Glomerular visceral epithelial cell (primary cell): Measurements from ENCODE around the gene TNFRSF1A.

Experiments used
- DNase-seq: peaks from one replicate; pipeline ENCODE4 v3.0.0-alpha.2; 2016; ENCODE audit errors: extremely low spot score

The TNFRSF1A gene

GRCh38 chr12:6374786-6375160 lies 32.9 kb upstream of the TNFRSF1A start:
- DNase-seq, result no peak

DNA sequence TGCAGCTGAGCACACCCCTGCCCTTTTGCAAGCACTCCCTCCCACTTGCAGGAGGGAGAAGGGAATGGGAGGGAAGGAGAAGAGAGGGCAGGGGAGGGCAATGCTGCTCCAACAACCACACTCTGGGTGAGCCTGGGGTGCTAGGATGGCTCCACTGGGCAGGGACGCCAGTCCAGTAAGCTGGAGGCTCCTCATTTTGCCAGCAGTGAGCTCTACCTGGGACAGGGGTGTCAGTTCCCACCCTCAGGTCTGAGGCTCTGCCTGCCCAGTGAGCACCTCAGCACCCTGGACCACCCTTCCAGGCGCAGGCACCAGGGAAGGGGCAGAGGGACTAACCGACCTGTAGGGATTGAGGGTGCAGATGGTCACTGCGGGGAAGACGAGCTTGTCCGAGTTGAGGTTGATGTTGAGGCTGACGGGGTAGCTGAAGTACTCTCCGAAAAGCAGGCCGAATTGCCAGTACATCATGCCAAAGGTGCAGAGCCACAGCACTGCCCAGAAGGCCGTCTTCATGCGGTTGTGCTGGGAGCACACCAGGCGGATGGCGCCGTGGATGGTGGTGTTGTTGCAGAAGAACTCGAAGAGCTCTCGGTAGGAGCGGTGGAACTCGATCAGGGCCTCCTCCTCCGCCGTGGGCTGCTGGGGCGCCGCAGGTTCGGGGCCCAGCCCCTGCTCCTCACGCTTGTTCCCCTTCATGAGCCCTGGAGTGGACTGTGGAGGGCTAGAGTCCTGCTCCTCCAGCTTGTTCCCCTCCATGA lies 32.3 kb upstream of the TNFRSF1A start:
- no peak for DNase-seq

DNA sequence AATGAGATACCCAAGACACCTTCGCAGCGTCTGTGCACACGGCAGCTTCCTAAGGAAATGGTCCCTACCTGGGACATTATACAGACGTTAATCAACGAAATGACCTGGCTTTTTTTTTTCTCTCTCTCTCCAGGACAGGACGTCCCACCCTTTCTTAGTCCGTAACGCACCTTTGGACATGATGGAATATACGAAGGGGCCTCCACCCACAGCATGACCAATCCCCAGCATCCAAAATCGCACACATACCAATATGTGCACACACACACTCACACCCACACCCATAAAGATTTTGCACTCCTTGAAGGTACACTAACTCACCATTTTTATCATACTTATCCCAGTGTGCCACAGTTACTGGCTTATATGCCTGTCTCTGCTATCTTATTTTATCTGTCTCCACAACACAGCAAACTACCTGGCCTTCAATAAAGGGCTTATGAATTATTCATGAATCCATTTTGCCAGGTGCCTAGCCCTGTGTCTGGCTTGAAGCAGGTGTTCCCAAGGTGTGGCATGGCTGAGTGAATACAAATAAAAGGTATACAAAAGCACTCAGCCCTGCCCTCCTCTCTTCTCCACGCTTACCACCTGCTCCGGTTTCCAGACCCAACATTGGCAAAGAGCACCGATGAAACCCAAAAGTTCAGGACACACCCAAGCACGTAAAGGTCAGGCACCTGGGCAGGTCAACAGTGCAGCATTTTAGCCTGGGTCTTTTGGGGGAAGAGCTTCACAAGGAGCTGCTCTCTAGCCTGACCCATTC lies 31.3 kb upstream of the TNFRSF1A start:
- DNase-seq, result no peak

DNA sequence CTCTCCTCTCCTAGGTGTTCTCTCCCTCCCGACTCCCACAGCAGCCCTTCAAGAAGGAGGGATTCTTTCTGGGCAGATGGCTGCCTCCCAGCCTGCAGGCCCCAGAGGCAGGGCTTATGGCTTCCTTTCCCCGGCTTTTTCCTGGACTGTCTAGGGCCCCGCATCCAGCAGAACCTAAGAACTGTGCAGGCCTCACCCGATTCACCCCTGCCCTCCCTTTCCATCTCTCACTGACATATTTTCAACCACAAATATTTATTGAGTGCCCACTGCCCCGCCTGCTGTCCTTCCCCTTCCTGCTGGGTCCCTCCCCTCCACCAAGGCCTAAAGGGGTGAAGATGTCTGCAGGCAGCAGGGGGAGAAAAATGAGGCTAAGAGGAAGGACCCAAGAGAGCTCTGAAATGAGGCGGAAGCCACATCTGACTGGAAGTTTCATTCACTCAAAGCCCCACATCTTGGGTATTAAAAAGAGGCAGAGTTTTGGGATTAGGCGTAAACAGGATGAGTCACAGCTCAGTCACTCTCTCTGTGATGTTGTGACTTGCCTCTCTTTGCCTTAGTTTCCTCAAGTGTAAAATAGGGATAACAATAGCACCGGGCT lies 30.6 kb upstream of the TNFRSF1A start:
- DNase-seq, result peak; percentile 90

DNA sequence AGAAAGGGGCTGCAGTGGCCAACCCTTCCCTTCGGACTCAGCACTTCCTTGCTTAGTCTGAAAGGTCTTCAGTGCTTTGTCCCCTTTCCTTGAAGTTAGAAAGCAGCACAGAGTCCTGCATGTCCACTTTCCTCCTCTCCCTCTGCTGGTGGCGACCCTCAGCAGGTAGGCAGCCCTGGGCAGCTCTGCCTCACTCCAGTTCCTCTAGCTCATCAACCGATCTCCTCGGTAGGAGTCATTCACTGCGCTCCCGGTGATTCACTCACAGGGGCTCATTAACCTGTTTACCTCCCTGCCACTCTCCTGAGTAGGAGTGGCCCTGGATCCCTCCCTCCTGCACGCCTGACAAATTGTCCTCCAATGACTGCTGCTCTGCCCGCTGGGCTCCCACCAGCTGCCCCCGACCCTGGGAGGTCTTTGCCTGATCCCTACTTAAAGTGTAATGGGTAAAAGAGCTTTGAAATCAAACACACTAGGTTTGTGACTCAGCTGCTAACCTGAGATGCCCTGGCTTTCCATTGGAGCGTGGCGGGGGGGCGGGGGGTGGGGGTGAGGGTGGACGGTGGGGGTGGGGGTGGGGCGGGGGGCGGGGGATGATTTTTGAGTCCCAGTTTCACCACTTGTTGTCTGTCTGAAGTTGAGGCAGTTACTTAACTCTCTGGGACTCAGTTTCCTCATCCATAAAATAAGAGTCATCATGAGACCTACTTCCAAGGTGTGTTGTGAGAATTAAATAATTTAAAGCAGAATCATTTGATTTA lies 29.3 kb upstream of the TNFRSF1A start:
- DNase-seq, result peak; percentile 98

DNA sequence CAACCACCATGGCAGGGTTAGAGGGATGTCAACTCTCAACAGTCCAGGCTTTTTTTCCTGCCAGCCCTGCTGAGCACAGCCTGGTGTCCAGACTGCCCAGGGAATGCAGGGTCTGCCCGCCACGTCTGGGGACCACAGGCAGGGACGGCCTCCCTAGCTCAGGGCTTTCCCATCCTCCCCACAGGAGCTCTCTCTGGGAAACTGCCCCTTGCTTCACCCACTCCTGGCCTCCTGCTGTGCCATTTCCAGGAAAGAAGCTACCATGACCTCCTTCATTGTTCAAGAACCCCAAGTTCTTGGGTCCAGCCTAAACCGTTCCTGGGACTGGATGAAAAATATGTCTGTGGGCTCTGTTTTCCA lies 28.7 kb upstream of the TNFRSF1A start:
- DNase-seq, result no peak

DNA sequence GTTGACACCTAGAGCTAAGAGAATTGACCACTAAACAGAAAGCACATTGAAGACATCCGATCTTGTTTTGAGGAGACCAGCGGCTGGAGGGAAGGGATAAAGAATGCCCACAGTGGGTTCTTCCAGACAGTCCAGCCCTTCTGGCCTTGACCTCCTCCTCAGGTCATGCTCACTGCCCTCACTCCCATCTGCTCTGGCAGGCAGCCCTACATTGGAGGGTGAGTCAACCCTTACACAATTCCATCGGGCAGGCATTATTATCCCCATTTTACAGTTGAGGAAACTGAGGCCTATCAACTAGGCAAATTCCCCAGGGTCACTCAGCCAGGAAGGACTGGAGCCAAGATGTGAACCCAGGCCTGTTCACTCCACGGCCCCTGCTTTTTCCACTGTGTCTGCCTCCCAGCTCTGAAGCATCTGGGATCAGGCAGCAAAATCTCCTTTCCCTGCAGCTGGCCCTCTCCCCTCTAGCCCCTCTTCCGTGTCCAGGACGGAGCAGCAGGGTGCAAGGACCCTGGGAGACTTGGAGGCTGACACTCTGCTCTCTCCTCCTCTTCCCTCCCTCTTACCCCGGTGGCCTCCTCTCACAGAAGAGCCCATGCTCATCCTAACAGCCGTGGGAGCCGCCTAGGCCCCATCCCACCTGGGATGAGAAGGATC lies 28.2 kb upstream of the TNFRSF1A start:
- peak; percentile 47 for DNase-seq

DNA sequence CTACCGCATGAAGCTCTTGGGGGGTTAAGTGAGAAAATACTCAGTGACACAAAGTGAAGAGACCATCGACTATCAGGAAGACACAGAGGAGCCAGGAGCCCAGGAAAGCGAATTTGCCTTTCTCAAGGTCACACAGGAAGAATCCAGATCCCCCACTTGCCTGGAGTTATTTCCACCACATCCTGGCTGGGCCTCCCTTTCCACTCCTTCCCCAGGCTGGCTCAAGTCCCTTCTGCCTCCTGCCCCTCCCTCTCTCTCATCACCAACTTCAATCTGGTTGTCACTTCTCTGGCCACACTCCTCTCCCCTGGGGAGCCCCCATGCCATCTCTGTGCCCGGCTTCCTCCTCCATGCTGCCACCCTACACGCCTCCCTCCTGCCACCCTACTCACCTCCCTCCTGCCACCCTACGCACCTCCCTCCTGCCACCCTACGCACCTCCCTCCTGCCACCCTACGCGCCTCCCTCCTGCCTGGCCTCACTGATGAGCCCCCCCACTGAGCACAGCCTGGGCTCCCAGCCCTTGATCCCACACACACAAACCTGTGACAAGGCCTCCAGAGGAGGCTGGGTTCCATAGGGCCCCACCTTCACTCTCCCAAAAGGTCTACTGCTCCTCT lies 27.1 kb upstream of the TNFRSF1A start:
- no peak for DNase-seq

GRCh38 chr12:6367969-6368892 lies 26.4 kb upstream of the TNFRSF1A start:
- DNase-seq, result no peak

- peak; percentile 45 for DNase-seq
Measured at GRCh38 chr12:6367065-6367968, 25.4 kb upstream of the TNFRSF1A start.

- no peak for DNase-seq
Measured at GRCh38 chr12:6364044-6364374, 22.1 kb upstream of the TNFRSF1A start.

DNA sequence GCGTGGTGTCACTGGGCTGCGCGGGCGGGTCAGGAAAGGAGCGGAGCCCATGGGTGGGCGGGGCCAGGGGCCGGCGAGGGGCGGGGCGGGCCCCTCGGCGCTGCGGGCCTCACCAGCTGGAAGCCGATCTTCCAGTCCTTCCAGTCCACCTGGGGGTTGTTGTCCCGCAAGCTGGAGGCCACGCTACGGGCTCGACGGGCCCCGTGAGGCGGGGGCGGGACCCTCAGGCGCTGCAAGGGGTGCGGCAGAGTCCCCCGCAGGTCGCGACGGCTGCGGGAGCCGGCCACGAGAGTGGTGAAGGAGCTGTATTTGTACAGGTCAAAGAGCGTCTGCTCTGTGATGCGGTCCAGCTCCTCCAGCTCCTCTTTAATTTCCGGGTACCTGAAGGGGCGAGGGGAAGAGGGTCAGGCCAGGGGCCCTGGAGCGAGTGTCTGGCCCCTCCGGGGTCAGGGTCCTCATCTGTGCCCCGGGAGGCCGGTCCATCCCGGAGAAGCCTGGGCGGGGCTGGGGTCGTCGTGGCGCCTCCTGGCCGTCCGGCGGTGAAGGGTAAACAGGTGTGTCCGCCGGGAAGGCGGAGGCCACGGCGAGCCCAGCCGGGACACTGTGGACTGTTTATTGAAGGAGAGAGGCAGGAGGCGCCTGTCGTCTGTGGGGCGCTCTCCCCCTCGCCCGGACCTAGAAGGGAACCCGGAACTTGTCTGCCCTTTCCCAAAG lies 21.6 kb upstream of the TNFRSF1A start:
- DNase-seq, result no peak

- DNase-seq, result no peak
Measured at GRCh38 chr12:6363010-6363329, 21.1 kb upstream of the TNFRSF1A start.

DNA sequence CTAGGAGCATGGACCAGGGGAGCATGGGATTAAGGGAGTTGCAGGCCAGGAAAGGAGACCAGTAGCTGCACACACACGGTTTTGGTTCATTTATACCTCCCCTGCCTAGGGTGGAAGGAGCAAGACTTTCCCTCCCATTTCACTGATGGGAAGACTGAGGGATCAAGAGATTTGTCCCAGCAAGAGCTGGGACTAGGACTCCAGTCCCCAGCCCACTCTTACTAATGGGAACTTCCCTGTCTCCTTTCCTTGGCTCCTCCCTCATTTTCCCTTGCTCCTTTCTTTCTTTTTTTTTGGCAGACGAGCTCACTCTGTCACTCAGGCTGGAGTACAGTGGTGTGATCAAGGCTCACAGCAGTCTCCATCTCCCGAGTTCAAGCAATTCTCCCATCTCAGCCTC lies 20.5 kb upstream of the TNFRSF1A start:
- DNase-seq, result no peak

- DNase-seq, result peak; percentile 80
Measured at GRCh38 chr12:6361834-6362233, 20.0 kb upstream of the TNFRSF1A start.

GRCh38 chr12:6360578-6361490 lies 19.0 kb upstream of the TNFRSF1A start:
- DNase-seq, result no peak

- DNase-seq, result no peak
Measured at GRCh38 chr12:6360080-6360571, 18.2 kb upstream of the TNFRSF1A start.

- DNase-seq, result no peak
Measured at GRCh38 chr12:6358881-6359280, 17.0 kb upstream of the TNFRSF1A start.
